Upper lobe of right lung (tissue), 1 donor: Measurements from ENCODE around the gene TMEM9B. TPM values are rescaled to one million over a fixed set of nuclear protein-coding genes. Genes with fewer than 3 reads are reported as not detected.

ENCODE experiments used
- ATAC-seq: fragments of 200-7000 bp; cut with Tn5 transposase; one replicate; pipeline ENCODE4 v1.9.1; 2020; ENCODE audit warnings: mild to moderate bottlenecking, moderate library complexity
- DNase-seq: peaks from one replicate; pipeline ENCODE4 v3.0.0-alpha.2; 2020
- H3K27ac ChIP-seq: fragments of 200-600 bp; one replicate; pipeline ENCODE4 v1.8.0; 2022
- H3K27me3 ChIP-seq: fragments of 200-600 bp; one replicate; pipeline ENCODE4 v1.8.0; 2022; ENCODE audit warnings: mild to moderate bottlenecking
- H3K36me3 ChIP-seq: fragments of 200-600 bp; one replicate; pipeline ENCODE4 v1.8.0; 2022
- H3K4me1 ChIP-seq: fragments of 200-600 bp; one replicate; pipeline ENCODE4 v1.8.0; 2022
- H3K4me3 ChIP-seq: fragments of 200-600 bp; one replicate; pipeline ENCODE4 v1.8.0; 2022; ENCODE audit warnings: mild to moderate bottlenecking
- H3K9me3 ChIP-seq: fragments of 200-600 bp; one replicate; pipeline ENCODE4 v1.8.0; 2022
- CTCF ChIP-seq: fragments of 200-600 bp; IDR thresholded peaks from one replicate; pipeline ENCODE4 v1.8.0; 2022; ENCODE audit warnings: antibody characterized with exemption
- intact Hi-C: fragments of 100-400 bp; cut with DNase I; formaldehyde crosslinking; loops from one replicate; pipeline ENCODE4 v1.11.0; 2022
- total RNA-seq: library from RNA; stranded (reverse); fragmentation: NEBNext Ultra II Directional; extraction: Animal tissue kit (Norgen Biotek cat#: 25700); gene quantifications from one replicate; pipeline ENCODE4 v1.2.1, GENCODE V29; 2021
- donor health status: DM: no; HTN: yes; CAD: no; lungs with severe emphysema.

Gene TMEM9B
- total RNA-seq, 1 donor from 2014 or later, result 64.9 TPM

- Histone ChIP-seq H3K27ac (no peak overlapping the region), H3K4me3 (peak overlapping the region; percentile 52), H3K4me1 (peaks cover 19% of the 10 kb centered on the region), H3K9me3 (no peaks in the 10 kb centered on the region), H3K27me3 (peaks cover 33% of the 10 kb centered on the region), H3K36me3 (no peaks in the 10 kb centered on the region)
- intact Hi-C loops, result no loop called here
- DNase-seq, result peak; percentile 68
- TF ChIP-seq CTCF, result no peak
- ATAC-seq, result peak; percentile 21
These were observed 40.1 kb upstream of the TMEM9B start for GRCh38 chr11:9004183-9004926.

GRCh38 chr11:9003573-9004182, 39.4 kb upstream of the TMEM9B start, which contains the start of gene NRIP3:
TSS of gene NRIP3 (minus strand) at chr11:9004001. CDS start at chr11:9003935, 66 bp downstream.
- TF ChIP-seq CTCF, result no peak
- intact Hi-C loops, result no loop called here
- Histone ChIP-seq H3K4me1 (peaks cover 19% of the 10 kb centered on the region), H3K4me3 (peak within 1 kb of the TSS; percentile 52), H3K27me3 (peaks cover 33% of the 10 kb centered on the region), H3K27ac (no peak within 1 kb of the TSS), H3K36me3 (no peaks in the 10 kb centered on the region), H3K9me3 (no peaks in the 10 kb centered on the region)
- ATAC-seq, result peak; percentile 87
- DNase-seq, result peak; percentile 84

GRCh38 chr11:9002920-9003572, 38.8 kb upstream of the TMEM9B start:
- no peak for DNase-seq
- no peak for TF ChIP-seq CTCF
- peaks cover 19% of the 10 kb centered on the region for H3K4me1 ChIP-seq
- peaks cover 33% of the 10 kb centered on the region for H3K27me3 ChIP-seq
- no peak for ATAC-seq
- no peak overlapping the region for H3K27ac ChIP-seq
- H3K9me3 ChIP-seq, result no peaks in the 10 kb centered on the region
- H3K4me3 ChIP-seq, result peak overlapping the region; percentile 52
- H3K36me3 ChIP-seq, result no peaks in the 10 kb centered on the region
- intact Hi-C loops, result no loop called here

DNA sequence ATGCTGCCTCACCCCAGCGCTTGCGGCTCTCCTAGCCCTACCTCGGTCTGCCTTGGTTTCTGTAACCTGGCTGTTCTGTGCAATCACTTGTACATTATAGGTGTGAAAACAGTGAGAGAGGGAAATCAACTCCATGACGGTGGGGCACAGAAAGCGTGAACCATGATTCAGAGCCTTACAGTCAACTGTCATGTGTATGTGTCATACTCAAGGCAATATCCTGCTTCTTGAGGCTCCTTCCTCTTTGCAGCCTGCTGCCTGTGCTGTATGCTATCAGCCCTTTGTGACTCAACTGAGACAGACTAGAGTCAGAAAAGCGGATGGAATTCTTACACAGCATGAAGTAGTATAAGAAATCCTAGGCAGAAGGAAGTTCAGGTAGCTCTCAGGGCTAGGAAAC, 37.5 kb upstream of the TMEM9B start:
- peaks cover 33% of the 10 kb centered on the region for H3K27me3 ChIP-seq
- no peak overlapping the region for H3K27ac ChIP-seq
- intact Hi-C loops, result no loop called here
- DNase-seq (no peak), ATAC-seq (peak; percentile 85)
- no peak for TF ChIP-seq CTCF
- H3K36me3 ChIP-seq, result no peaks in the 10 kb centered on the region
- H3K4me1 ChIP-seq, result peaks cover 19% of the 10 kb centered on the region
- H3K4me3 ChIP-seq, result no peak overlapping the region
- no peaks in the 10 kb centered on the region for H3K9me3 ChIP-seq

- TF ChIP-seq CTCF, result no peak
- H3K4me3 ChIP-seq, result no peak overlapping the region
- H3K27ac ChIP-seq, result no peak overlapping the region
- no peaks in the 10 kb centered on the region for H3K9me3 ChIP-seq
- no peaks in the 10 kb centered on the region for H3K36me3 ChIP-seq
- no peak for DNase-seq
- no peak for ATAC-seq
- intact Hi-C loops, result no loop called here
- H3K4me1 ChIP-seq, result peaks cover 4% of the 10 kb centered on the region
- H3K27me3 ChIP-seq, result peaks cover 25% of the 10 kb centered on the region
These were observed 33.8 kb upstream of the TMEM9B start for GRCh38 chr11:8998017-8998416.
